Thyroid gland (tissue), 4 donors: ENCODE measurements around the gene TBCC. TPM values are rescaled to one million over a fixed set of nuclear protein-coding genes. Genes with fewer than 3 reads are reported as not detected.

Experiments used
- DNase-seq, 2 donors: peaks; one replicate each; pipeline ENCODE4 v3.0.0-alpha.2; 2019
- H3K27ac ChIP-seq, 3 donors: fragments of 200-600 bp; sonication (generic); 1 replicate in 2 of 3; 2 replicates in 1 of 3; pipeline ENCODE4 v1.5.1; 2016 to 2019; ENCODE audit warnings: mild to moderate bottlenecking in 1 of 3, moderate library complexity in 1 of 3
- H3K27me3 ChIP-seq: fragments of 200-600 bp; sonication (generic); one replicate; pipeline ENCODE4 v1.5.1; 2019
- H3K36me3 ChIP-seq, 2 donors: fragments of 200-600 bp; sonication (generic); one replicate each; pipeline ENCODE4 v1.5.1; 2016 to 2019
- H3K4me1 ChIP-seq, 2 donors: fragments of 200-600 bp; sonication (generic); one replicate each; pipeline ENCODE4 v1.5.1; 2017 to 2019
- H3K4me3 ChIP-seq, 3 donors: fragments of 200-600 bp; sonication (generic); replicated peaks in 1 of 3; 1 replicate in 2 of 3; 2 replicates in 1 of 3; pipeline ENCODE4 v1.5.1; 2016; ENCODE audit warnings: mild to moderate bottlenecking in 1 of 3
- H3K9me3 ChIP-seq: fragments of 200-600 bp; sonication (generic); one replicate; pipeline ENCODE4 v1.5.1; 2017
- POLR2A ChIP-seq, 2 donors: fragments of 450-650 bp; IDR thresholded peaks; one replicate each; pipeline ENCODE4 v1.6.1; 2017; ENCODE audit warnings: antibody characterized with exemption in 2 of 2, mild to moderate bottlenecking in 2 of 2, moderate library complexity in 1 of 2
- WGBS, 2 donors: methylation state at CpG; one replicate each; pipeline ENCODE4 v1.1.5; 2017; 5-methylcytosine and 5-hydroxymethylcytosine counted together
- intact Hi-C: fragments of 100-400 bp; cut with DNase I; formaldehyde crosslinking; loops from one replicate; pipeline ENCODE4 v1.15.1; 2023
- total RNA-seq, 4 donors: library from RNA; depleted of rRNA; stranded (reverse); fragments of >200 nt; gene quantifications; one replicate each; pipeline ENCODE4 v1.2.3, GENCODE V29; 2016
- TF ChIP-seq, protein P1 (sequence below), 6 experiments: fragments of 200-600 bp in 3 of 6; fragments of 450-650 bp in 3 of 6; sonication (generic) in 3 of 6; IDR thresholded peaks; one replicate each; pipeline ENCODE4 v1.5.1; 2016 to 2019; ENCODE audit warnings: antibody characterized with exemption in 6 of 6, mild to moderate bottlenecking in 2 of 6, inconsistent platforms in 1 of 6, moderate library complexity in 1 of 6

The TBCC gene
- total RNA-seq, 4 donors from 2014 or later, result 37.2 to 48.9 (median 48.4) TPM

DNA sequence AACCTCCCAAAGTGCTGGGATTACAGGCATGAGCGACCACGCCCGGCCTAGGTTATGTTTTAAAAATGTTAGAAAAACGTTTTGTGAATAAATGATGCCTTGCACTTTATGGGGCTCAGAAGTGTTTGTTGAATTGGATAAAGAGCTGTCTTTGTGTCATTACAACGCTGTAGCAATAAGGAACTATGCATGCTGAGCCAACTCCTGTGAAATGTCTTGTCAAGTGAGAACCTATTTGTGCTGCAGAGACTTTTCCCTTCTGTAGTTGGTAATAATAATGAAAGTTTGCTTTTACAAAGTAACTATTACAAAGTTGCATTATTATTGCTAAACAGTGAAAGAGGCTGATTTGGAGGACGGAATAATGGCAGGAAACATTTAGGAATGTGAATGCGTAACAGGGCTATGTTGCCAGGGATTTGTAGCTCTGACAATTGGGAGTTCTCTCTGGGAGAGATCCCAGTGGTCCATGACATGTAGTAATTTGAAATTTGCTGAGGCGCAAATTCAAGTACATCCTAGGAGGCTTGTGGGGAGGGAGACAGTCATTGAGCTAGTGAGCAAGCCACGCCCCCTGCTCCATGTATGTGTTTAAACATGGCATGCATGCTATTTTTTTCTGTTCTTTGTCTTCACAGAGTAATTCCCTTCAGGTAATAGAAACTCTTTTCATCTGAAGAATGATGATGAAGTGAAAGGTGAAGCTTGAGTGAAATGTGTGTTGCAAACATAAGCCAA lies 19.2 kb upstream of the TBCC start:
- Histone ChIP-seq H3K36me3 (no peaks in the 10 kb centered on the region), H3K27me3 (no peaks in the 10 kb centered on the region), H3K27ac (no peak overlapping the region), H3K9me3 (no peaks in the 10 kb centered on the region), H3K4me3 (no peak overlapping the region), H3K4me1 (no peaks in the 10 kb centered on the region)
- intact Hi-C loops, result no loop called here
- TF ChIP-seq POLR2A (IDR thresholded peaks at IDR 0.05), result no peak
- TF ChIP-seq, protein P1, sequence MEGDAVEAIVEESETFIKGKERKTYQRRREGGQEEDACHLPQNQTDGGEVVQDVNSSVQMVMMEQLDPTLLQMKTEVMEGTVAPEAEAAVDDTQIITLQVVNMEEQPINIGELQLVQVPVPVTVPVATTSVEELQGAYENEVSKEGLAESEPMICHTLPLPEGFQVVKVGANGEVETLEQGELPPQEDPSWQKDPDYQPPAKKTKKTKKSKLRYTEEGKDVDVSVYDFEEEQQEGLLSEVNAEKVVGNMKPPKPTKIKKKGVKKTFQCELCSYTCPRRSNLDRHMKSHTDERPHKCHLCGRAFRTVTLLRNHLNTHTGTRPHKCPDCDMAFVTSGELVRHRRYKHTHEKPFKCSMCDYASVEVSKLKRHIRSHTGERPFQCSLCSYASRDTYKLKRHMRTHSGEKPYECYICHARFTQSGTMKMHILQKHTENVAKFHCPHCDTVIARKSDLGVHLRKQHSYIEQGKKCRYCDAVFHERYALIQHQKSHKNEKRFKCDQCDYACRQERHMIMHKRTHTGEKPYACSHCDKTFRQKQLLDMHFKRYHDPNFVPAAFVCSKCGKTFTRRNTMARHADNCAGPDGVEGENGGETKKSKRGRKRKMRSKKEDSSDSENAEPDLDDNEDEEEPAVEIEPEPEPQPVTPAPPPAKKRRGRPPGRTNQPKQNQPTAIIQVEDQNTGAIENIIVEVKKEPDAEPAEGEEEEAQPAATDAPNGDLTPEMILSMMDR (IDR thresholded peaks at IDR 0.05), result no peak
- 72 to 75% methylated on average over 9 of the region's 9 CpGs for WGBS, 2 donors
- DNase-seq, result peak in 1 of 2 donors; percentile 40

GRCh38 chr6:42762950-42763349 lies 17.0 kb upstream of the TBCC start:
- no peaks in the 10 kb centered on the region for H3K36me3 ChIP-seq
- no peaks in the 10 kb centered on the region for H3K9me3 ChIP-seq
- no peaks in the 10 kb centered on the region for H3K27me3 ChIP-seq
- no peaks in the 10 kb centered on the region for H3K4me1 ChIP-seq
- no peak for DNase-seq
- WGBS, 2 donors, result 83 to 86% methylated on average over 3 of the region's 3 CpGs
- no peak overlapping the region for H3K4me3 ChIP-seq
- no peak for TF ChIP-seq POLR2A (IDR thresholded peaks at IDR 0.05)
- TF ChIP-seq, protein P1 (IDR thresholded peaks at IDR 0.05), result no peak
- intact Hi-C loops, result no loop called here
- H3K27ac ChIP-seq, result no peak overlapping the region

- TF ChIP-seq, protein P1 (IDR thresholded peaks at IDR 0.05), result no peak
- no peak for TF ChIP-seq POLR2A (IDR thresholded peaks at IDR 0.05)
- H3K4me3 ChIP-seq, result no peak overlapping the region
- WGBS, 2 donors, result 97 to 99% methylated on average over 3 of the region's 3 CpGs
- H3K27me3 ChIP-seq, result no peaks in the 10 kb centered on the region
- H3K36me3 ChIP-seq, result no peaks in the 10 kb centered on the region
- H3K4me1 ChIP-seq, result no peaks in the 10 kb centered on the region
- intact Hi-C loops, result no loop called here
- no peak overlapping the region for H3K27ac ChIP-seq
- H3K9me3 ChIP-seq, result no peaks in the 10 kb centered on the region
- DNase-seq, result no peak
Measured at GRCh38 chr6:42762426-42762859, 16.5 kb upstream of the TBCC start.

DNA sequence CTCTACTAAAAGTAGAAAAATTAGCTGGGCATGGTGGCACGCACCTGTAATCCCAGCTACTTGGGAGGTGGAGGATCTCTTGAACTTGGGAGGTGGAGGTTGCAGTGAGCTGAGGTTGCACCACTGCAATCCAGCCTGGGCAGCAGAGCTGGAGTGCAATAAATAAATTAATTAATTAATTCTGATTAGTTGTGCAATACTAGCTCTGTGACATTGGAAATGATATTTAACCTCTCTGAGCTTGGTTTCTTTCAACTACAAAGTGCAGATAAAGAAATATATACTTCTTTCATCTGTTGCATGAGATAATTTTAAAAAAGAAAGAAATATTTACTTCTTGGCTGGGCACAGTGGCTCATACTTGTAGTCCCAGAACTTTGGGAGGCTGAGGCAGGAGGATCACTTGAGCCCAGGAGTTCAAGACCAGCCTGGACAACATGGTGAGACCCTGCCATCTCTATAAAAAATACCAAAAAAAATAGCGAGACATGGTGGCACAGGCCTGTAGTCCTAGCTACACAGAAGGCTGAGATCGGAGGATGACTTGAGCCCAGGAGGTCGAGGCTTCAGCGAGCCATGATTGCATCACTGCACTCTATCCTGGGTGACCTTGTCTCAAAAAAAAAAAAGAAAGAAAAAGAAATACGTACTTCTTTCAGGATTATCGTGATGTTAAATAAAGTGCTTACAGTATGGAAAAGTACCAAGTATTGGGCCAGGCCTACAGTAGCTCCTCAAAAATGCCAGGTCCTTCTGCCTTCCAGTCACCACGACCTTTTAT lies 15.6 kb upstream of the TBCC start:
- Histone ChIP-seq H3K27ac (no peak overlapping the region), H3K36me3 (no peaks in the 10 kb centered on the region), H3K4me1 (no peaks in the 10 kb centered on the region), H3K9me3 (no peaks in the 10 kb centered on the region), H3K4me3 (no peak overlapping the region), H3K27me3 (no peaks in the 10 kb centered on the region)
- WGBS, 2 donors, result 90 to 92% methylated on average over 8 of the region's 8 CpGs
- TF ChIP-seq, protein P1 (IDR thresholded peaks at IDR 0.05), result no peak
- TF ChIP-seq POLR2A (IDR thresholded peaks at IDR 0.05), result no peak
- intact Hi-C loops, result no loop called here
- DNase-seq, result no peak
